Coronary artery (tissue), 2 donors: ENCODE data around the gene CFAP57.

Experiments used
- DNase-seq: peaks from one replicate; pipeline ENCODE4 v3.0.0-alpha.2; 2017; ENCODE audit warnings: low spot score
- H3K27ac ChIP-seq, 2 donors: fragments of 200-600 bp; sonication (generic); one replicate each; pipeline ENCODE4 v1.5.1; 2016 to 2019
- H3K4me3 ChIP-seq: fragments of 200-600 bp; sonication (generic); 2 replicates; pipeline ENCODE4 v1.5.1; 2016; ENCODE audit warnings: mild to moderate bottlenecking, moderate library complexity
- TF ChIP-seq, protein P1 (sequence below): fragments of 200-600 bp; sonication (generic); IDR thresholded peaks from one replicate; pipeline ENCODE4 v1.5.1; 2019; ENCODE audit warnings: antibody characterized with exemption

The CFAP57 gene

DNA sequence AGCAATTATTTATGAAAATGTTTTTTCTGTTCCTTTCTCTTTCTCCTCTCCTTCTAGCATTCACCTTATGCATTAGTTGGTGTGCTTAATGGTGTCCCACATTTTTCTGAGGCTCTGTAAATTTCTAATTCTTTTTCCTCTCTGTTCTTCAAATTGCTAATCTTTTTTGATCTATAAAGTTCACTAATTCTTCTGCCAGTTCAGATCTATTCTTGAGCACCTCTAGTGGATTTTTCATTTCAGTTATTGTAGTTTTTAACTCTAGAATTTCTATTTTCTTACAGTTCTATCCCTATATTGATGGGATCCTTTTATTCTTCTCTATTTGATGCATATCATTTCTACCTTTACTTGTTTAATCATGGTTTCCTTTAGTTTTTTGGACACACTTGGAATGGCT lies 22.4 kb downstream of the CFAP57 start:
- Histone ChIP-seq H3K4me3 (no peak overlapping the region), H3K27ac (no peak overlapping the region)
- no peak for DNase-seq
- TF ChIP-seq, protein P1, sequence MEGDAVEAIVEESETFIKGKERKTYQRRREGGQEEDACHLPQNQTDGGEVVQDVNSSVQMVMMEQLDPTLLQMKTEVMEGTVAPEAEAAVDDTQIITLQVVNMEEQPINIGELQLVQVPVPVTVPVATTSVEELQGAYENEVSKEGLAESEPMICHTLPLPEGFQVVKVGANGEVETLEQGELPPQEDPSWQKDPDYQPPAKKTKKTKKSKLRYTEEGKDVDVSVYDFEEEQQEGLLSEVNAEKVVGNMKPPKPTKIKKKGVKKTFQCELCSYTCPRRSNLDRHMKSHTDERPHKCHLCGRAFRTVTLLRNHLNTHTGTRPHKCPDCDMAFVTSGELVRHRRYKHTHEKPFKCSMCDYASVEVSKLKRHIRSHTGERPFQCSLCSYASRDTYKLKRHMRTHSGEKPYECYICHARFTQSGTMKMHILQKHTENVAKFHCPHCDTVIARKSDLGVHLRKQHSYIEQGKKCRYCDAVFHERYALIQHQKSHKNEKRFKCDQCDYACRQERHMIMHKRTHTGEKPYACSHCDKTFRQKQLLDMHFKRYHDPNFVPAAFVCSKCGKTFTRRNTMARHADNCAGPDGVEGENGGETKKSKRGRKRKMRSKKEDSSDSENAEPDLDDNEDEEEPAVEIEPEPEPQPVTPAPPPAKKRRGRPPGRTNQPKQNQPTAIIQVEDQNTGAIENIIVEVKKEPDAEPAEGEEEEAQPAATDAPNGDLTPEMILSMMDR = no peak

DNA sequence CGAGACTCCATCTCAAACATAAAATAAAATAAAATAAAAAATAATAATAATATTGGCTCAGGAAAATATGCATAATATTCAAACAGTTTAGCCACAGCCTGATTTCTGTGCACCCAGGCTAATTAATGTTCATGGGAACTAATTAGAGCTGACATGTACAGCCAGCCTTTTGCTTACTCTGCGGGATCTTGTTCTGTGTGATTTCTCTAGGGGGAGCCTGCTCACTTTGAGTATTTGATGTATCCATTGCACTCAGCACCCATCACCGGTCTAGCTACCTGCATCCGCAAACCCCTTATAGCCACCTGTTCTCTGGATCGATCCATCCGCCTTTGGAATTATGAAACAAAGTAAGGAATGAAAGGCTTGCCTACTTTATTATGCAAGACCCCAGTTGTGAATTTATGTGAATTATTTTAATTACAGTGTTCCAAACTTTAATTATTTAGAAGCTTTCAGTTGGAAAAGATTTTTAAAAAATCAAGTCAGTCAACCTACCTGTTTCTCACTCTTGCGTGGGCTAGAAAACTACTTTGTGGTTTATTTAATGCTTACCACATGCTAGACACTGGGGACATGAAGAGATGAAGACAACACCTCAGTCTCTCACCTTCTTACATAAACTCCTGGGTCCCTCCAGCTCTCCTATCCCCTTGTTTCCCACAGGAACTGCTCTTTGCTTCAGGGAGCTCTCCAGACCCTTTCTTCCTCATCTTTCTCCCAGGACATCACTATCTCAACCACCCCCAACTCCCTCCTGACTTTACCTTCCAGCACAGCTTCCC lies 25.4 kb downstream of the CFAP57 start:
- no peak for DNase-seq
- Histone ChIP-seq H3K27ac (no peak overlapping the region), H3K4me3 (no peak overlapping the region)
- TF ChIP-seq, protein P1 = no peak

DNA sequence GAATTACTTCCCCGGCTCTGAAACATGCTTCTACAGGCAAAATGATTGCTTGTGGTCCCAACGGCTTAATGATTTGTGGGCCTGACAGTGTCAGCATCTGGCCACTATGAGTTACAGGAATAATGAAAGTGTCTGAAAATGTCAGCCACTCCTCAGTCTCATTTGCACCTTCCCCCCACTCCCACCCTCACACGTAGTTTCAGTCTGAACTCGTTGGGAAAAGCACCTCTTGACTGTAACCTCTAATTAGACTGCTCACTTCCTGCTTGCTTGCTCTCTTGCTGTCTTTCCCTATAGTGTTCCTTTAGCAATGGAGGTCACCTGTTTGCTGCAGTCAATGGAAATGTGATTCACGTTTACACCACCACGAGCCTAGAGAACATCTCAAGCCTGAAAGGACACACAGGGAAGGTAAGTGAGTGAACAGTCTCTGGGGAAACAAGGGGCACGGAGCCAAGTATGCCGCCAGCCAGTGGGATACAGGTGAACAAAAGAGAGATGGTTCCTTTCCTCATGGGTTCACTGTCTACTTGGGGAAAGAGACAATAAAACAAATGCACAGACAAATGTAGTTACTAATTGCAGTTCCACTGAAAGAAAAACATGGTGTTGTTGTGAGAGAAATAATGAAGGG lies 27.1 kb downstream of the CFAP57 start:
- DNase-seq = no peak
- Histone ChIP-seq H3K27ac (no peak overlapping the region), H3K4me3 (no peak overlapping the region)
- TF ChIP-seq, protein P1 = no peak

DNA sequence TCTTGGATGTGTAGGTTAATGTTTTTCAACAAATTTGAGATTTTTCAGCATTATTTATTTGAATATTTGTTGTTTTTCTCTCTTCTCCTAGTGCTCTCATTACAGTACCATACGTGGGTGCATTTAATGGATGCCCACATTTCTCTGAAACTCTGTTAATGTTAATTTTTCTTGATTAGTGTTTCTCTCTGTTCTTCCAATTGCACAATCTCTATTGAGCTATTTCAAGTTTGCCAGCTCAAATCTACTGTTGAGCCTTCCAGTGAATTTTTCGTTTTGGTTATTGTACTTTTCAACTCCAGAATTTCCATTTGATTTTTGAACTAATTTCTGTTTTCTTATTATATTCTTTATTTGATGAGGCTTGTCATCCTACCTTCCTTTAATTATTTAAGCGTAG lies 31.7 kb downstream of the CFAP57 start:
- H3K4me3 ChIP-seq = no peak overlapping the region
- TF ChIP-seq, protein P1 = no peak
- H3K27ac ChIP-seq = no peak overlapping the region
- DNase-seq = no peak

DNA sequence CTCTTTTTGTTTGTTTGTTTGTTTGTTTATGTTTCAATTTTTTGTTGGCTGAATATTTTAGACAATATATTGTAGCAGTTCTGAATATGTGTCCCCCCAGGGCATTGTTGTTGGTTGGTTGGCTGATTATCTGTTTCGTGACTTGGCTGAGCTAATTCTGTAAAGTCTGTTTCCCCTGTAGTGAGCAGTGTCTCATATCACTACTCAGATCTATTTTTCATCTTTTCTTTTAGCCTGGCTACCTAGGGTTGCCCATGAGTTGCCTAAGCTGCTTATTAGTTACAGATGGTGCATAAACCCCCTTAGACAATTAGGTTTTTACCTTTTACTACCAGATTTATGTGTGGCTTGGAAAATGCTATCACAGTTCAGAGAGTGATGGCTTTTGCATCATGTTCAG lies 32.3 kb downstream of the CFAP57 start:
- no peak for DNase-seq
- Histone ChIP-seq H3K4me3 (no peak overlapping the region), H3K27ac (no peak overlapping the region)
- TF ChIP-seq, protein P1 = no peak

DNA sequence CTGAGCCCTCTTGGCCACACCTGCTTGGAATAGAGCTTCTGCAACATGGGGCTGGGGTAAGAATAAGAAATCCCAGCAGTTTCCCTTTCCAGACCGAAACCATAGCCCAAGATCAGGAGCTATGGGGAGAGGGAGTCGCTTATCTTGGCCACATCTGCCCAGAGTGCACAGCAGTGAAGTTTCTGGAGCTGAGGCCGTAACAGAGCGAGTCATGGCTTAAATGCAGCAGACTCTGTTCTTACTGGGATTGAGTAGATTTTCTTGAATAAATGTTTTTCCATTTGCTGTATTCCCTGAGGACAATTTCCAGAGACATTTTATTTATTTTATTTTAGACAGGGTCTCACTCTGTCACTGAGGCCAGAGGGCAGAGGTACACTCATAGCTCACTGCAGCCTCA lies 33.5 kb downstream of the CFAP57 start:
- no peak for DNase-seq

More for the DNA sequence above, 33.5 kb downstream of the CFAP57 start:
- Histone ChIP-seq H3K27ac (no peak overlapping the region), H3K4me3 (no peak overlapping the region)
- TF ChIP-seq, protein P1 = no peak
